ENCODE measurements around the gene VCL.

DNA sequence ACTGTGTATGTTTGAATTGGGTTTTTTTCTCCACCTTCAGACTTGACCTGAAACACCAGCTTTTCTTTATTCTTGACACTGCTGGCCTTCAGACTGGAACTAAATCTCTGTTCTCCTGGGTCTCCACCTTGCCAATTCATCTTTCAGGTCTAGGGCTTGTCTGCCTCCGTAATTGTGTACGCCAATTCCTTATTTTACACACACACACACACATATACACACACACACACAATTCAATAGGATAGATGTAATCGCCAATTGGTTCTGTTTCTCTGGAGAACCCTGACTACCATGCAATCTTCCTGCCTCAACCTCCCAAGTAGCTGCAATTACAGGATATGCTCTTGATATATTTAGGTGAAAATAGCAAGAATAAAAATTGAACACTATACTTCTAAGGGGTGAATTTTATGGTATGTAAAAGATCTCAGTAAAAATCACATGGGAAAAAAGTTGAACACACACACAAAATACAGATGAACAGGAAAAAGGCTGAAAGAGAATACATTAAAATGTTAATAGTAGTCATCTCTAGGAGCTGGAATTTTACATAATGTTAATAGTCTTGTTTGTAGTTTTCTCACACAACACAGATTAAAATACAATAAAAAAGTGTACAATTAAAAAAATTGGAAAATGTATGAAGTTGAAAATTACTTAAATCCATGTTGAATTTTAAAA is 6.6 kb upstream of the VCL start:
- TF ChIP-seq CTCF (IDR thresholded peaks at IDR 0.05) (no peak), POLR2A (IDR thresholded peaks at IDR 0.05) (no peak)

Data from thyroid gland (tissue), 4 donors.